ENCODE results near the gene MAPK14. TPM values are rescaled to one million over a fixed set of nuclear protein-coding genes. Genes with fewer than 3 reads are reported as not detected.
"Not testable (repeated sequence)": the region's sequence is repeated elsewhere in the genome, so short reads cannot be mapped to it uniquely, and the experiment has no call there.

The MAPK14 gene
- total RNA-seq, 3 donors from 2014 or later (not counting 1 experiment from before 2014, with no cell fraction given) = 68.0 to 106 (median 84.5) TPM

GRCh38 chr6:36122495-36123269 lies 95.1 kb downstream of the MAPK14 start:
- peak overlapping the region; percentile 64 for H3K4me3 Mint-ChIP-seq
- H3K36me3 Mint-ChIP-seq = no peaks in the 10 kb centered on the region
- intact Hi-C loops (cut with micrococcal nuclease) = loop anchor here (1.0 to 5.0 kb wide), 3 partner anchors 74 to 240 kb away; partner anchors contain the start of gene BRPF3
- WGBS (ENCODE audit: insufficient coverage) = 92% methylated on average over 9 of the region's 11 CpGs
- no peaks in the 10 kb centered on the region for H3K9me3 ChIP-seq (ENCODE audit: control insufficient read depth, insufficient read depth, low read length)
- no peaks in the 10 kb centered on the region for H3K27me3 ChIP-seq (ENCODE audit: control insufficient read depth, insufficient read depth, low read length)
- peaks cover 77 to 96% of the 10 kb centered on the region in 2 donors for H3K4me1 Mint-ChIP-seq
- DNase-seq (peak in 1 of 2 donors; percentile 26), ATAC-seq (no peak)
- no peaks in the 10 kb centered on the region for H3K9me3 Mint-ChIP-seq
- peak overlapping the region; percentile 100 for H3K27ac Mint-ChIP-seq
- TF ChIP-seq, protein P1, sequence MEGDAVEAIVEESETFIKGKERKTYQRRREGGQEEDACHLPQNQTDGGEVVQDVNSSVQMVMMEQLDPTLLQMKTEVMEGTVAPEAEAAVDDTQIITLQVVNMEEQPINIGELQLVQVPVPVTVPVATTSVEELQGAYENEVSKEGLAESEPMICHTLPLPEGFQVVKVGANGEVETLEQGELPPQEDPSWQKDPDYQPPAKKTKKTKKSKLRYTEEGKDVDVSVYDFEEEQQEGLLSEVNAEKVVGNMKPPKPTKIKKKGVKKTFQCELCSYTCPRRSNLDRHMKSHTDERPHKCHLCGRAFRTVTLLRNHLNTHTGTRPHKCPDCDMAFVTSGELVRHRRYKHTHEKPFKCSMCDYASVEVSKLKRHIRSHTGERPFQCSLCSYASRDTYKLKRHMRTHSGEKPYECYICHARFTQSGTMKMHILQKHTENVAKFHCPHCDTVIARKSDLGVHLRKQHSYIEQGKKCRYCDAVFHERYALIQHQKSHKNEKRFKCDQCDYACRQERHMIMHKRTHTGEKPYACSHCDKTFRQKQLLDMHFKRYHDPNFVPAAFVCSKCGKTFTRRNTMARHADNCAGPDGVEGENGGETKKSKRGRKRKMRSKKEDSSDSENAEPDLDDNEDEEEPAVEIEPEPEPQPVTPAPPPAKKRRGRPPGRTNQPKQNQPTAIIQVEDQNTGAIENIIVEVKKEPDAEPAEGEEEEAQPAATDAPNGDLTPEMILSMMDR (IDR thresholded peaks at IDR 0.05) = no peak
- H3K27ac ChIP-seq (ENCODE audit: low read length) = peak overlapping the region; percentile 69
- H3K4me3 ChIP-seq (ENCODE audit: low read length) = no peak overlapping the region
- no peaks in the 10 kb centered on the region for H3K36me3 ChIP-seq (ENCODE audit: control insufficient read depth, insufficient read depth, low read length)
- H3K27me3 Mint-ChIP-seq (ENCODE audit: low read depth in 2 of 2) = no peaks in the 10 kb centered on the region
- peaks cover 86% of the 10 kb centered on the region for H3K4me1 ChIP-seq (ENCODE audit: control insufficient read depth, insufficient read depth, low read length)

DNA sequence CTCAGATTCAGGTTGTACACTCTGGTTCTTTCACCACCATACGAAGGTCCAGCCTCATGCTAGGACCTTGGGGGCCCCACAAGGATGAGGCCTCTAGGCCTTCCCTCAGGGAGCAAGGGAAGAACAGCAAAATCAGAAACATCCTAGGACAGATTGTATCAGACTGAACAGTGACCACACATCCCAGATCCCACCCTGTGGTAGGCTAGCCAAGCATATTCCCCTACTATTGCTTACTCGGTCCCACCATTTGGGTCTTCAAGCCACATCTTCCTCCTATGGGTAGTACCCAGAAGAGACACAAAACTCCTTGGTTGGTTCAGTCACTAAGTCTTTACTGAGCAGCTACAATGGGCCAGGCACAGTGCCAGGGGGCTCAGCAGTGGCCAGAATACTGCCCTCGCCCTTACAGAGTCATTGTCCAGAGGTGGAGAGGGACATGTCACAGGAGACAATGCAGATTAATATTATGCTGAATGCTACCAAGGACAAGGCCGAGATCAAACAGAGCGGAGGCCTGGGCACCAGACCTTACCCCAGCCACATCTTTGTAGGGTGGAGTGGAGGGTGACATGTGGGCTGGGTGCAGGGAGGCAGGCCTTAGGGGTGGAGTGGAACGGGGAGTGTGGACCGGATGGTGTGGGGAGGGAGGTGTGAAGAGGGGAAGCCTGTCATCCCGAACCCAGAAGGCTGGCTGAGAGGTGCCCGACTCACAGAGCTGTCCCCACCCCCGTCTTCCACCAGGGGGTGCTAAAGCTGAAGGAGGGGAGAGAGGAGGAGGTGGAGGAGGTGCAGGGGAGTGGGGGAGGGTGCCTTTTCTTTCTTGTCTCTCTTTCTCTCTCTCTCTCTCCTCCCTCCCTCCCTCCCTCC lies 95.9 kb downstream of the MAPK14 start:
- H3K4me1 ChIP-seq (ENCODE audit: control insufficient read depth, insufficient read depth, low read length) = peaks cover 88% of the 10 kb centered on the region
- no peaks in the 10 kb centered on the region for H3K36me3 Mint-ChIP-seq
- H3K27me3 ChIP-seq (ENCODE audit: control insufficient read depth, insufficient read depth, low read length) = no peaks in the 10 kb centered on the region
- 25% methylated on average over 8 of the region's 10 CpGs for WGBS (ENCODE audit: insufficient coverage)
- intact Hi-C loops (cut with micrococcal nuclease) = loop anchor here (1.0 to 5.0 kb wide), 3 partner anchors 73 to 239 kb away; partner anchors contain the start of gene BRPF3
- DNase-seq (peak; percentile 87 to 96), ATAC-seq (peak; percentile 72 to 88 (median 87))
- no peaks in the 10 kb centered on the region for H3K9me3 ChIP-seq (ENCODE audit: control insufficient read depth, insufficient read depth, low read length)
- H3K27ac Mint-ChIP-seq = peak overlapping the region; percentile 100
- H3K4me1 Mint-ChIP-seq = peaks cover 68 to 96% of the 10 kb centered on the region in 2 donors
- no peaks in the 10 kb centered on the region for H3K27me3 Mint-ChIP-seq (ENCODE audit: low read depth in 2 of 2)
- no peaks in the 10 kb centered on the region for H3K9me3 Mint-ChIP-seq
- peak overlapping the region; percentile 64 for H3K4me3 Mint-ChIP-seq
- TF ChIP-seq, protein P1 (IDR thresholded peaks at IDR 0.05) = peak; percentile 64
- no peaks in the 10 kb centered on the region for H3K36me3 ChIP-seq (ENCODE audit: control insufficient read depth, insufficient read depth, low read length)
- no peak overlapping the region for H3K4me3 ChIP-seq (ENCODE audit: low read length)
- H3K27ac ChIP-seq (ENCODE audit: low read length) = peak overlapping the region; percentile 69

- H3K9me3 Mint-ChIP-seq; H3K27me3 ChIP-seq (ENCODE audit: control insufficient read depth, insufficient read depth, low read length); H3K4me3 ChIP-seq (ENCODE audit: low read length); ATAC-seq; H3K36me3 Mint-ChIP-seq; H3K36me3 ChIP-seq (ENCODE audit: control insufficient read depth, insufficient read depth, low read length); H3K27me3 Mint-ChIP-seq (ENCODE audit: low read depth in 2 of 2); H3K9me3 ChIP-seq (ENCODE audit: control insufficient read depth, insufficient read depth, low read length); DNase-seq; H3K4me3 Mint-ChIP-seq: not testable (repeated sequence)
- intact Hi-C loops (cut with micrococcal nuclease) = loop anchor here (5.0 kb wide), 1 partner anchor 238 kb away; no protein-coding TSS in a partner anchor
- H3K4me1 Mint-ChIP-seq = peaks cover 60 to 96% of the 10 kb centered on the region in 2 donors
- H3K27ac Mint-ChIP-seq = peak overlapping the region; percentile 100
- Histone ChIP-seq H3K4me1 (ENCODE audit: control insufficient read depth, insufficient read depth, low read length) (peaks cover 86% of the 10 kb centered on the region), H3K27ac (ENCODE audit: low read length) (peak overlapping the region; percentile 18)
- WGBS (ENCODE audit: insufficient coverage) = 88% methylated on average over 8 of the region's 8 CpGs
Observed at GRCh38 chr6:36124346-36124745, 96.7 kb downstream of the MAPK14 start.

- H3K9me3 ChIP-seq (ENCODE audit: control insufficient read depth, insufficient read depth, low read length) = no peaks in the 10 kb centered on the region
- ATAC-seq = no peak
- no peaks in the 10 kb centered on the region for H3K36me3 ChIP-seq (ENCODE audit: control insufficient read depth, insufficient read depth, low read length)
- Mint-ChIP-seq H3K36me3 (no peaks in the 10 kb centered on the region), H3K27me3 (ENCODE audit: low read depth in 2 of 2) (no peaks in the 10 kb centered on the region), H3K27ac (peak overlapping the region; percentile 38 to 64), H3K9me3 (no peaks in the 10 kb centered on the region), H3K4me3 (peak overlapping the region; percentile 2), H3K4me1 (peaks cover 59 to 96% of the 10 kb centered on the region in 2 donors)
- H3K4me3 ChIP-seq (ENCODE audit: low read length) = no peak overlapping the region
- TF ChIP-seq, protein P1 (IDR thresholded peaks at IDR 0.05) = no peak
- intact Hi-C loops (cut with micrococcal nuclease) = loop anchor here (5.0 kb wide), 1 partner anchor 237 kb away; no protein-coding TSS in a partner anchor
- no peak for DNase-seq
- H3K27me3 ChIP-seq (ENCODE audit: control insufficient read depth, insufficient read depth, low read length) = no peaks in the 10 kb centered on the region
- H3K4me1 ChIP-seq (ENCODE audit: control insufficient read depth, insufficient read depth, low read length) = peaks cover 83% of the 10 kb centered on the region
- no peak overlapping the region for H3K27ac ChIP-seq (ENCODE audit: low read length)
- WGBS (ENCODE audit: insufficient coverage) = 92% methylated on average over 3 of the region's 3 CpGs
Observed at GRCh38 chr6:36124881-36125280, 97.3 kb downstream of the MAPK14 start.

Data from natural killer cell (primary cell).